H9 (cell line): ENCODE data around the gene ODAD4. TPM values are rescaled to one million over a fixed set of nuclear protein-coding genes. Genes with fewer than 3 reads are reported as not detected.
A peak's percentile ranks its signal among the peaks of the same experiment; 100 is the strongest.

Source experiments
- DNase-seq: peaks from one replicate; pipeline ENCODE4 v3.0.0-alpha.2; 2017
- H2AFZ ChIP-seq: one replicate; pipeline ENCODE4 v1.6.1; 2013; ENCODE audit warnings: mild to moderate bottlenecking, low read length, control low read depth, moderate library complexity
- H2AK5ac ChIP-seq: 2 replicates; pipeline ENCODE4 v1.6.1; 2013; ENCODE audit warnings: low read length, control low read depth, mixed read lengths; ENCODE audit not compliant: insufficient read length
- H2BK120ac ChIP-seq: one replicate; pipeline ENCODE4 v1.6.1; 2013; ENCODE audit warnings: low read depth, mild to moderate bottlenecking, low read length, control low read depth, inconsistent platforms; ENCODE audit not compliant: poor library complexity, severe bottlenecking
- H2BK12ac ChIP-seq: 2 replicates; pipeline ENCODE4 v1.6.1; 2013; ENCODE audit warnings: low read length, control low read depth, mixed read lengths, low read depth; ENCODE audit not compliant: insufficient read length
- H2BK15ac ChIP-seq: 2 replicates; pipeline ENCODE4 v1.6.1; 2013; ENCODE audit warnings: low read depth, low read length, control low read depth
- H2BK20ac ChIP-seq: one replicate; pipeline ENCODE4 v1.6.1; 2013; ENCODE audit warnings: low read depth, mild to moderate bottlenecking, low read length, control low read depth, inconsistent platforms; ENCODE audit not compliant: poor library complexity, severe bottlenecking
- H2BK5ac ChIP-seq: 2 replicates; pipeline ENCODE4 v1.6.1; 2013; ENCODE audit warnings: low read length, control low read depth, mixed read lengths; ENCODE audit not compliant: insufficient read length
- H3K14ac ChIP-seq: 2 replicates; pipeline ENCODE4 v1.6.1; 2013; ENCODE audit warnings: low read length, control low read depth; ENCODE audit not compliant: insufficient read depth
- H3K18ac ChIP-seq: 2 replicates; pipeline ENCODE4 v1.6.1; 2013; ENCODE audit warnings: low read depth, mild to moderate bottlenecking, mixed read lengths, low read length, control low read depth; ENCODE audit not compliant: insufficient read length
- H3K23ac ChIP-seq: 2 replicates; pipeline ENCODE4 v1.6.1; 2013; ENCODE audit warnings: low read length, control low read depth, mixed read lengths, low read depth; ENCODE audit not compliant: insufficient read length
- H3K23me2 ChIP-seq: 2 replicates; pipeline ENCODE4 v1.6.1; 2013; ENCODE audit warnings: low read depth, mild to moderate bottlenecking, mixed read lengths, low read length, control low read depth; ENCODE audit not compliant: insufficient read length, poor library complexity, severe bottlenecking
- H3K27ac ChIP-seq: 2 replicates; pipeline ENCODE4 v1.5.1; 2013; ENCODE audit warnings: low read length, control low read depth, mixed read lengths, low read depth; ENCODE audit not compliant: insufficient read length
- H3K27me3 ChIP-seq: 2 replicates; pipeline ENCODE4 v1.6.1; 2013; ENCODE audit warnings: low read length, control low read depth, inconsistent platforms; ENCODE audit not compliant: insufficient read depth
- H3K4ac ChIP-seq: 2 replicates; pipeline ENCODE4 v1.6.1; 2013; ENCODE audit warnings: low read depth, mild to moderate bottlenecking, control low read depth, inconsistent platforms, low read length, moderate library complexity
- H3K4me1 ChIP-seq: 2 replicates; pipeline ENCODE4 v1.6.1; 2013; ENCODE audit warnings: low read length, control low read depth, inconsistent platforms; ENCODE audit not compliant: insufficient read depth
- H3K4me2 ChIP-seq: 2 replicates; pipeline ENCODE4 v1.6.1; 2013; ENCODE audit warnings: low read length, control low read depth, mixed read lengths; ENCODE audit not compliant: insufficient read length, insufficient read depth
- H3K56ac ChIP-seq: 2 replicates; pipeline ENCODE4 v1.6.1; 2013; ENCODE audit warnings: low read depth, mild to moderate bottlenecking, mixed read lengths, low read length, control low read depth; ENCODE audit not compliant: insufficient read length
- H3K79me1 ChIP-seq: 2 replicates; pipeline ENCODE4 v1.6.1; 2013; ENCODE audit warnings: low read depth, mild to moderate bottlenecking, moderate library complexity, low read length, control low read depth, inconsistent platforms; ENCODE audit not compliant: insufficient read depth, poor library complexity, severe bottlenecking
- H3K79me2 ChIP-seq: 2 replicates; pipeline ENCODE4 v1.6.1; 2013; ENCODE audit warnings: low read length, control low read depth, inconsistent platforms; ENCODE audit not compliant: insufficient read depth
- H3K9ac ChIP-seq: 2 replicates; pipeline ENCODE4 v1.6.1; 2013; ENCODE audit warnings: low read length, control low read depth, mixed read lengths; ENCODE audit not compliant: insufficient read length; ENCODE audit errors: extremely low read depth
- H3K9me3 ChIP-seq: one replicate; pipeline ENCODE4 v1.6.1; 2013; ENCODE audit warnings: low read depth, low read length, inconsistent platforms; ENCODE audit not compliant: control insufficient read depth
- H3T11ph ChIP-seq: one replicate; pipeline ENCODE4 v1.6.1; 2013; ENCODE audit warnings: mild to moderate bottlenecking, low read length, control low read depth, inconsistent platforms
- H4K20me1 ChIP-seq: one replicate; pipeline ENCODE4 v1.6.1; 2013; ENCODE audit not compliant: control insufficient read depth, insufficient read length, insufficient read depth
- H4K5ac ChIP-seq: 2 replicates; pipeline ENCODE4 v1.6.1; 2013; ENCODE audit warnings: low read depth, mild to moderate bottlenecking, mixed read lengths, low read length, control low read depth; ENCODE audit not compliant: insufficient read length
- H4K8ac ChIP-seq: replicated peaks from 2 replicates; pipeline ENCODE4 v1.6.1; 2013; ENCODE audit warnings: low read length, control low read depth, mixed read lengths, low read depth; ENCODE audit not compliant: insufficient read length
- H4K91ac ChIP-seq: 2 replicates; pipeline ENCODE4 v1.6.1; 2013; ENCODE audit warnings: low read depth, mild to moderate bottlenecking, moderate library complexity, mixed read lengths, low read length, control low read depth; ENCODE audit not compliant: insufficient read length
- H3K27ac Mint-ChIP-seq, 3 experiments: 2 replicates in 2 of 3; 3 replicates in 1 of 3; pipeline ENCODE4 v1.8.0; 2020 to 2021; ENCODE audit warnings: mixed read lengths in 3 of 3, mild to moderate bottlenecking in 1 of 3, moderate library complexity in 1 of 3
- H3K27me3 Mint-ChIP-seq: 2 replicates; pipeline ENCODE4 v1.8.0; 2021; ENCODE audit warnings: low read depth, mild to moderate bottlenecking, moderate library complexity, mixed read lengths
- H3K36me3 Mint-ChIP-seq, 3 experiments: 2 replicates in 2 of 3; 3 replicates in 1 of 3; pipeline ENCODE4 v1.8.0; 2020 to 2021; ENCODE audit warnings: low read depth in 3 of 3, mixed read lengths in 3 of 3; ENCODE audit not compliant: insufficient read depth in 1 of 3
- H3K4me1 Mint-ChIP-seq, 2 experiments: 2 replicates each; pipeline ENCODE4 v1.8.0; 2020; ENCODE audit warnings: mixed read lengths in 2 of 2
- H3K4me3 Mint-ChIP-seq, 2 experiments: 2 replicates in 1 of 2; 3 replicates in 1 of 2; pipeline ENCODE4 v1.8.0; 2020 to 2021; ENCODE audit warnings: mild to moderate bottlenecking in 2 of 2, mixed read lengths in 2 of 2, moderate library complexity in 1 of 2
- H3K9me3 Mint-ChIP-seq, 2 experiments: 2 replicates in 1 of 2; 3 replicates in 1 of 2; pipeline ENCODE4 v1.8.0; 2020; ENCODE audit warnings: mild to moderate bottlenecking in 2 of 2, mixed read lengths in 2 of 2, moderate library complexity in 1 of 2
- CTCF ChIP-seq: fragments of 200-600 bp; sonication (generic); conservative IDR thresholded peaks from 3 replicates; pipeline ENCODE4 v1.8.0; 2021; ENCODE audit warnings: antibody characterized with exemption, mild to moderate bottlenecking
- WGBS: extraction: QIAGEN DNeasy Blood & Tissue Kit; methylation state at CpG from one replicate; pipeline ENCODE4 v1.1.7; 2013; ENCODE audit warnings: missing lambda C conversion rate, low lambda C conversion rate, mixed read lengths; ENCODE audit not compliant: insufficient read length; ENCODE audit errors: extremely low coverage; 5-methylcytosine and 5-hydroxymethylcytosine counted together
- total RNA-seq: library from RNA; stranded (reverse); gene quantifications from 2 replicates; pipeline ENCODE4 v1.2.1, GENCODE V29; 2021

Gene ODAD4
- total RNA-seq, 1 experiment from 2014 or later: 2.1 TPM

- no peak for TF ChIP-seq CTCF
- Mint-ChIP-seq H3K4me3 (peak overlapping the region; percentile 88 to 90), H3K4me1 (peaks cover 43 to 50% of the 10 kb centered on the region in 2 experiments), H3K27ac (peak overlapping the region; percentile 65 to 76 (median 68); a peak in 3 of 7 replicates), H3K27me3 (no peaks in the 10 kb centered on the region), H3K36me3 (peaks cover 14 to 25% (median 21%) of the 10 kb centered on the region in 3 experiments; a peak in 6 of 7 replicates), H3K9me3 (no peaks in the 10 kb centered on the region)
- Histone ChIP-seq H4K20me1 (peaks cover 11% of the 10 kb centered on the region), H3K4me2 (peak overlapping the region; percentile 81), H3K79me1 (peaks cover 10% of the 10 kb centered on the region), H3K4ac (no peak overlapping the region), H3K14ac (peak overlapping the region; percentile 99), H4K5ac (no peak overlapping the region), H2AFZ (no peak overlapping the region), H3K18ac (no peak overlapping the region), H2BK12ac (no peak overlapping the region), H3K9me3 (no peaks in the 10 kb centered on the region), H4K8ac (no peak overlapping the region), H3K23ac (no peak overlapping the region), H3K23me2 (peaks cover 11% of the 10 kb centered on the region), H3T11ph (no peak overlapping the region), H3K79me2 (peaks cover 46% of the 10 kb centered on the region), H2BK5ac (no peak overlapping the region), H2BK120ac (no peak overlapping the region), H2BK15ac (no peak overlapping the region), H3K27me3 (no peaks in the 10 kb centered on the region), H2BK20ac (no peak overlapping the region), H3K4me1 (peaks cover 8% of the 10 kb centered on the region; the same call in 1 of the 2 replicates), H4K91ac (no peak overlapping the region), H3K9ac (peak overlapping the region; percentile 85), H3K56ac (no peak overlapping the region), H2AK5ac (no peak overlapping the region), H3K27ac (no peak overlapping the region)
- no CpG with 5 or more reads among the region's 26 CpGs for WGBS
- no peak for DNase-seq
These were observed 12.6 kb upstream of the ODAD4 start for GRCh38 chr17:41917679-41918313.
